IPS-11a (cell line): ENCODE measurements around the gene LSS.

ENCODE experiments used
- H3K4me3 ChIP-seq: one replicate; pipeline ENCODE4 v1.5.1; 2013; ENCODE audit warnings: low read depth, low read length, control low read depth

LSS gene

GRCh38 chr21:46228345-46229051 lies at the start of gene LSS:
Gene LSS, minus strand, starts transcription at chr21:46228774. Its CDS starts 29 bp downstream, at chr21:46228745.
- H3K4me3 ChIP-seq, result peak within 1 kb of the TSS; percentile 78

GRCh38 chr21:46274797-46275390 lies 46.3 kb upstream of the LSS start:
- no peak overlapping the region for H3K4me3 ChIP-seq

GRCh38 chr21:46273341-46273740 lies 44.8 kb upstream of the LSS start:
- no peak overlapping the region for H3K4me3 ChIP-seq

GRCh38 chr21:46269466-46269865 lies 40.9 kb upstream of the LSS start:
- H3K4me3 ChIP-seq, result no peak overlapping the region

- H3K4me3 ChIP-seq, result no peak overlapping the region
These were observed 39.8 kb upstream of the LSS start for GRCh38 chr21:46268371-46268770.

- H3K4me3 ChIP-seq, result no peak overlapping the region
These were observed 38.4 kb upstream of the LSS start for GRCh38 chr21:46266946-46267345.

GRCh38 chr21:46265736-46266525 lies 37.4 kb upstream of the LSS start:
- no peak overlapping the region for H3K4me3 ChIP-seq

GRCh38 chr21:46264690-46265144 lies 36.1 kb upstream of the LSS start:
- no peak overlapping the region for H3K4me3 ChIP-seq

- no peak overlapping the region for H3K4me3 ChIP-seq
These were observed 35.6 kb upstream of the LSS start for GRCh38 chr21:46264046-46264689.

GRCh38 chr21:46256501-46256994 lies 28.0 kb upstream of the LSS start:
- H3K4me3 ChIP-seq, result no peak overlapping the region

- no peak overlapping the region for H3K4me3 ChIP-seq
These were observed 27.3 kb upstream of the LSS start for GRCh38 chr21:46255758-46256337.

GRCh38 chr21:46255166-46255565 lies 26.6 kb upstream of the LSS start:
- H3K4me3 ChIP-seq, result no peak overlapping the region

GRCh38 chr21:46254208-46254975 lies 25.8 kb upstream of the LSS start:
- H3K4me3 ChIP-seq, result no peak overlapping the region

- no peak overlapping the region for H3K4me3 ChIP-seq
These were observed 25.1 kb upstream of the LSS start for GRCh38 chr21:46253610-46254124.

GRCh38 chr21:46252840-46253239 lies 24.3 kb upstream of the LSS start:
- H3K4me3 ChIP-seq, result no peak overlapping the region

- H3K4me3 ChIP-seq, result no peak overlapping the region
These were observed 21.7 kb upstream of the LSS start for GRCh38 chr21:46250146-46250725.

- H3K4me3 ChIP-seq, result no peak overlapping the region
These were observed 20.3 kb upstream of the LSS start for GRCh38 chr21:46248827-46249226.

GRCh38 chr21:46248422-46248782 lies 19.8 kb upstream of the LSS start:
- H3K4me3 ChIP-seq, result no peak overlapping the region

GRCh38 chr21:46247699-46248421 lies 19.3 kb upstream of the LSS start:
- no peak overlapping the region for H3K4me3 ChIP-seq
